Measurements from ENCODE around the gene RPL32. TPM values are rescaled to one million over a fixed set of nuclear protein-coding genes. Genes with fewer than 3 reads are reported as not detected.

RPL32 gene
- total RNA-seq, 1 experiment from 2014 or later = 400 TPM

DNA sequence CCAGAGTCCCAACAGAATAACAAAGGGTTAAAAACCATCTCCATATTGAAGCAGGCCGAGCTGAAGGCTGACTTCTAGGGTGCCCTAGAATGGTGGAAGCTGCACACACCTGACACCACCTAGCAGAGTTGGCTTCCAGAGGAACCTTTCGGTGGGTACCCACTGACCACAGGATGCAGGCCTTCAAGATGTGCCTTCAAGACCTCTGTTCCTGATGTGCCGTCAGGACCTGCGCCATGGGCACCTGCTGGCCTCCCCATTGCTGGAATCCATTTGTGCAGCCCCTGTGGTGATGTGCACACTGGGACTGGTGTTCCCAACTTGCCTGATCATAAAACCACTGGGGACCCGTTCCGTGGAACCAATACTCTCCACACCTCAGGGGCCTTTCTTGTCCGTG is 35.7 kb upstream of the RPL32 start:
- no peak for DNase-seq (ENCODE audit: low read depth in 1 of 2, low spot score in 2 of 2)
- H3K27me3 ChIP-seq (replicated peaks) = no peaks in the 10 kb centered on the region
- no peak overlapping the region for H3K4me3 ChIP-seq
- no peaks in the 10 kb centered on the region for H3K4me1 ChIP-seq (replicated peaks)
- no peaks in the 10 kb centered on the region for H3K36me3 ChIP-seq
- no peak overlapping the region for H3K27ac ChIP-seq
- no peaks in the 10 kb centered on the region for H3K9me3 ChIP-seq (replicated peaks)

DNA sequence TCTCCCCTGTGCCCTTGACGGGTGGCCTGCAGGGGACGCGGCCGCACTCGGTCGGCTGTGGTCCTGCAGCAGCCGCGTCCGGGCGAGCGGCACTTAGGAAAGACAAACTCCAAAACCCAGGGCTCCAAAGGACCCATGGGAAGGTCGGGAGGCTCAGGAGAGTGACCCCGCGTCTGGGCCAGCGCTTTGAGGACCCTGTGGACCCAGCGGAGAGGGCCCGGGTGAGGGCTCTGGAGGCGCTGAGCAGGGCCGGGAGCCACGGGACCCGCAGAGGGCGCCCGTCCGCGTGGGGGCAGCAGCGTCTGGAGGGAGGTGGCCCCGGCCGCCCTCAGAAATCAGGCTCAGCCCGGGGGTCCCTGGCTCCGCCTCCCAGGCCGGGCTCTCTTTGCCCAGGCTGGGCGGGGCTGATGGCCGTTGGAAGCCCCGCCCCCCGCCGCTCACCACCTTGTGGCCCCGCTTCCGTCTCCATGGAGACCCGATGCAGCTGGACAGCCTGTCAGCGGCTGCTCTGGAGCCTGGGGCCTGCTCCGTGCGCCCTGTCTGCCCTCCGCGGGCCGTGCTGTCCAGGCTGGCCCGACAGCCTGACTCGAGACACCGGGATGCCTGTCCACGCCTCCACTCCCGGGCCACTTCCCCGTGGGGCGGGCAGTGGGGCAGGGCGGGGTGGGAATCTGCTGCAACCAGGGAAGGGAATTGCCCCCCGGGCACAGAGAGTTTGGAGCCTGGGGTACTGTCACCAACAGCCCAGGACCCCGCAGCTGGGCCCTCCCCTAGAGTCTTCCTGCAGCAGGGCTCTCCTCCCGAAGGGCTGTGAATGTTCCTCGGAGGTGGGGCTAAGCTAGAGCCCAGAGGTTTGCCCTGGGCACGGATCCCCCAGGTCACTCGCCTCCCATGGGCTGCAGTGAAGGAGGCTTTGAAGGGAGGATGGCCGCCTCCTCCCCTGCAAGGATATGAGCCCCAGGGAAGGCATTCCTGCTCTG is 34.8 kb upstream of the RPL32 start:
- DNase-seq (ENCODE audit: low read depth in 1 of 2, low spot score in 2 of 2) = no peak
- Histone ChIP-seq H3K36me3 (no peaks in the 10 kb centered on the region), H3K4me3 (no peak overlapping the region), H3K4me1 (replicated peaks) (no peaks in the 10 kb centered on the region), H3K27ac (no peak overlapping the region), H3K27me3 (replicated peaks) (no peaks in the 10 kb centered on the region), H3K9me3 (replicated peaks) (no peaks in the 10 kb centered on the region)

DNA sequence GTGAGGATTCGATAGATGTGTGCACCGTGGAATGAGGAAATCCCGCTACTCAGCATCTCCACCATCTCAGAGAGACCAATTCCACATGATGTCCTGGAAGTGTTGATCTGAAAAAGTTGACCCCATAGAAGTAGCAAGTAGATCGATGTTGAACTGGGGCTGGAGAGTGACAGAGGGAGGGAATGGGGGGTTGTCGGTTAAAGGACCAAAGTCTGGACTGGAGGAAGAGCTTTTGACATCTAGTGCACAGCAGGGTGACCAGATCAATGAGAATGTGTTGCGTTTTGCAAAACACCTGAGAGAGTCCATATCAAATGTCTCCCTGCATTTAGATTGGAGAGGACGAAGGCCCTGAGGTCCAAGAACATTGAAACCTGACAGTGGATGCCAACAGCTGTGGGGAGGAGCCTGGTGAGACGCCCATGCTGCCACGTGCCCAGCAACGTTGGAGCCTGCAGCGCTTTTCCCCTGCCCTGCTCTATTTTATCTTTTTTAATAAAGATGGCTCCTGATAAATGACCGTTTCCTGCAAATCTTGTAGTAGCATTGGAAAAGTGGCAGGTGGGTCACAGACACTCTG is 30.1 kb upstream of the RPL32 start:
- no peaks in the 10 kb centered on the region for H3K27me3 ChIP-seq (replicated peaks)
- H3K9me3 ChIP-seq (replicated peaks) = no peaks in the 10 kb centered on the region
- H3K4me1 ChIP-seq (replicated peaks) = no peaks in the 10 kb centered on the region
- H3K36me3 ChIP-seq = no peaks in the 10 kb centered on the region
- H3K4me3 ChIP-seq = no peak overlapping the region
- no peak for DNase-seq (ENCODE audit: low read depth in 1 of 2, low spot score in 2 of 2)
- H3K27ac ChIP-seq = no peak overlapping the region

DNA sequence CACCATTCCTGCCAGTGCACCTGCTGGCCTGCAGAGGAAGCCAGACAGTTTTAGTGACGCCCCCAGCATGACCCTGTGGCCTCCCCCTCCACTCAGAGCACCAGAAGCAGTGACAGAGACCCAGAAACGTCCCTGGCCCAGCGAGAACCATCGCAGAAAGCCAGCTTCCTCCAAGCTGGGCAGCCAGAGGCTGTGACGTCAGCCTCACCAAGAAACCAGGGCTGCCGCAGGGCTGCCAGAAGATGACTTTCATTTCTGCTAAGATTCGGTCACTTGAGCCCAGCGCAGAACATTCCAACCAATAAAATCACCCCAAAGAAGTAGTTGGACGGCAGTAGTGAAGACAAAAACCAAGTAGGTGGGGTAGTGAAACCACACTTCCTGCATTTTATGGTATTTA is 29.6 kb upstream of the RPL32 start:
- no peaks in the 10 kb centered on the region for H3K36me3 ChIP-seq
- H3K27ac ChIP-seq = no peak overlapping the region
- no peak for DNase-seq (ENCODE audit: low read depth in 1 of 2, low spot score in 2 of 2)
- no peaks in the 10 kb centered on the region for H3K9me3 ChIP-seq (replicated peaks)
- H3K27me3 ChIP-seq (replicated peaks) = no peaks in the 10 kb centered on the region
- no peaks in the 10 kb centered on the region for H3K4me1 ChIP-seq (replicated peaks)
- H3K4me3 ChIP-seq = no peak overlapping the region

DNA sequence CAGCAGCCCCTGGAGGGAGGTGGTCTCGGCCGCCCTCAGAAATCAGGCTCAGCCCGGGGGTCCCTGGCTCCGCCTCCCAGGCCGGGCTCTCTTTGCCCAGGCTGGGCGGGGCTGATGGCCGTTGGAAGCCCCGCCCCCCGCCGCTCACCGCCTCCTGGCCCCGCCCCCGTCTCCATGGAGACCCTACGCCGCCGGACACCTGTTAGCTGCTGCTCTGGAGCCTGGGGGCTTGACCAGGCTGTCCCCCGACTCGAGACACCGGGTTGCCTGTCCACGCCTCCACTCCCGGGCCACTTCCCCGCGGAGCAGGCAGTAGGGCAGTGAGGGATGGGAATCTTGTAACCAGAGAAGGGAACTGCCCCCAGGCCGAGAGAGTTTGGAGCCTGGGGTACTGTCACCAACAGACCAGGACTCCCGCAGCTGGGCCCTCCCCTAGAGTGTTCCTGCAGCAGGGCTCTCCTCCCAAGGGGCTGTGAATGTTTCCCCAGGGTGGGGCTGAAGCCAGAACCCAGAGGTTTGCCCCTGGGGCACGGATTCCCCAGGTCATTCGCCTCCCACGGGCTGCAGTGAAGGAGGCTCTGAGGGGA is 27.8 kb upstream of the RPL32 start:
- H3K36me3 ChIP-seq = no peaks in the 10 kb centered on the region
- H3K9me3 ChIP-seq (replicated peaks) = no peaks in the 10 kb centered on the region
- no peak overlapping the region for H3K27ac ChIP-seq
- no peak overlapping the region for H3K4me3 ChIP-seq
- no peak for DNase-seq (ENCODE audit: low read depth in 1 of 2, low spot score in 2 of 2)
- no peaks in the 10 kb centered on the region for H3K4me1 ChIP-seq (replicated peaks)
- no peaks in the 10 kb centered on the region for H3K27me3 ChIP-seq (replicated peaks)

DNA sequence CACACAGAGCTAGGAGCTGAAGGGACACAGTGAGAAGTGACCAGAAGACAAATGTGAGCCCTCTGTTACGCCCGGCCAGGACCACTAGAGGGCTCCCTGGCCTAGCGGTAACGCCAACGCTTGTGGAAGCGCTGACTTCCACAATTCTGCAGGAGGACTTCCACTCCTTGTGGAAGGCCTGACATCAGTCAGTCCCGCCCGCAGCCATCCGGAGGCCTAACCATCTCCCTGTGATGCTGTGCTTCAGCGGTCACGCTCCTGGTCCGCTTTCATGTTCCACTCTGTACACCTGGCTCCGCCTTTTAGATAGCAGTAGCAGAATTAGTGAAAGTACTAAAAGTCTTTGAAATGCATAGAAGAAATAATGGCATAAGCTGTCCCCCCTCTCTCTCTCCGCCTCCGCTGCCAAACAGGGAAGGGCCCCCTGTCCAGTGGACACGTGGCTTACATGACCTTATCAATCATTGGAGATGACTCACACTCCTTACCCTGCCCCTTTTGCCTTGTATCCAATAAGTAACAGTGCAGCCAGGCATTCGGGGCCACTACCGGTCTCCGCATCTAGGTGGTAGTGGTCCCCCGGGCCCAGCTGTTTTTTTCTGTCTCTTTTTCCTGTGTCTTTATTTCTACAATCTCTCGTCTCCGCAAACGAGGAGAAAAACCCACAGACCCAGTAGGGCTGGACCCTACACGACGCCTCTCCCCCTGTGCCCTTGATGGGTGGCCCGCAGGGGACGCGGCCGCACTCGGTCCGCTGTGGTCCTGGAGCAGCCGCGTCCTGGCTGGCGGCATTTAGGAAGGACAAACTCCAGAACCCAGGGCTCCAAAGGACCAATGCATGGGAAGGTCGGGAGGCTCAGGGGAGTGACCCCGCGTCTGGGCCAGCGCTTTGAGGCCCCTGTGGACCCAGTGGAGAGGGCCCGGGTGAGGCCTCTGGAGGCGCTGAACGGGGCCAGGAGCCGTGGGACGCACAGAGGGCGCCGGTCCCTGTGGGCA is 27.0 kb upstream of the RPL32 start:
- Histone ChIP-seq H3K4me1 (replicated peaks) (no peaks in the 10 kb centered on the region), H3K36me3 (no peaks in the 10 kb centered on the region), H3K27me3 (replicated peaks) (no peaks in the 10 kb centered on the region), H3K9me3 (replicated peaks) (no peaks in the 10 kb centered on the region), H3K4me3 (no peak overlapping the region), H3K27ac (no peak overlapping the region)
- peak; percentile 51 to 67 for DNase-seq (ENCODE audit: low read depth in 1 of 2, low spot score in 2 of 2)

DNA sequence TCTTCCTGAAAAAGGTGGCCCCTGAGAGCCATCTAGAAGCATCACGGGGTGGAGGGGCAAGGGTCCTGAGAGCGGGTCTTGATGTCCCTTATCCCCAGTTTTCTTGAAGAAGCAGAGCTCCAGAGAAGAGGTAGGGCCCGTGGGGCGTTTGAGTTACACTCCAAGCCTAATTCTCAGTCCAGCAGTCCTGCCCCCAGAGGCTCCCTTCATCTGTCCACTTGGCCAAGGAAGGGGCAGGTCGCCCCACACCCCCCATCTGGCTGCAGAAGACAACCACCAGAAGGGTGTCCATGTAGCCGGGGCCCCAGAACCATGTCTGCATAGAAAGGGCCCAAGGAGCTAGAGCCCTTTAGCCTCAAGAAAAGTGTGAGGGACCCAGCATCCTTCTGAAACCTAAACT is 25.5 kb upstream of the RPL32 start:
- no peaks in the 10 kb centered on the region for H3K36me3 ChIP-seq
- no peak overlapping the region for H3K4me3 ChIP-seq
- no peak for DNase-seq (ENCODE audit: low read depth in 1 of 2, low spot score in 2 of 2)
- H3K4me1 ChIP-seq (replicated peaks) = no peaks in the 10 kb centered on the region
- H3K27ac ChIP-seq = no peak overlapping the region
- H3K9me3 ChIP-seq (replicated peaks) = no peaks in the 10 kb centered on the region
- no peaks in the 10 kb centered on the region for H3K27me3 ChIP-seq (replicated peaks)

DNA sequence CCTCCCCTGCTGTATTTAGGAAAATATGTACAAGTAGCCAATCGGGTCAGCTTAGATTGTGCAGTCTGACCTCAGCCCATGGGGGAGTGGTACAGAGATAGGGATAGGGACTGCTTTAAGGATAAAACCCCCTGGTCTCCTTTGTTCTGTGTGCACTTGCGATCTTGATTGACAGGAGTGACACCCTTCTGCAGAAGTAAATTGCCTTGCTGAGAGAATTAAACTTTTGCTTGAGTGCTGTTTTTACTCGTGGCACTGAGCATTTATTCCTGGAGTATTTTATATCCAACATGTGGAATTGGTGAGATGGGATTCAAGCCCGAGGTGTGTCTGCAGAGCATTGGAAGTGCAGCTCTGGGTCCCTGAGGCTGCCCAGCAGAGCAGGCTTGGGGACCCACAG is 23.9 kb upstream of the RPL32 start:
- H3K27me3 ChIP-seq (replicated peaks) = no peaks in the 10 kb centered on the region
- H3K4me3 ChIP-seq = no peak overlapping the region
- DNase-seq (ENCODE audit: low read depth in 1 of 2, low spot score in 2 of 2) = no peak
- no peaks in the 10 kb centered on the region for H3K36me3 ChIP-seq
- no peaks in the 10 kb centered on the region for H3K4me1 ChIP-seq (replicated peaks)
- no peaks in the 10 kb centered on the region for H3K9me3 ChIP-seq (replicated peaks)
- no peak overlapping the region for H3K27ac ChIP-seq

DNA sequence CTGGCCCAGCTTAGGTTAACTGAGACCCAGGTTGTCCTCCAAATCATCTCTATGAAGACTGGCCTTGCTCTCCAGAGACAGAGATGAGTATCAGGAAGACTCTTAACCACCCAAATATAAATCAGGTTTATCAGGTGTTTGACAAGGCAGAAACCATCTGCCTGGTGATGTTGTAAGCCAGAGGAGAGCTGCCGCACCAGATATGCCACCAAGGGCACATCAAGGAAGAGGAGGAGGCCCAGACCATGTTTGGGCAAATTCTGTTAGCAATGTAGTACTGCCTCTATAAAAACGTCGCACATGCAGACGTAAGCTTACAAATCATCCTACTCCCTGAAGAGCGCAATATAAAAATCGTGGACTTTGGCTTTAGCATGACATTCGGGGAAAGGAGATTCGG is 21.0 kb upstream of the RPL32 start:
- Histone ChIP-seq H3K27ac (no peak overlapping the region), H3K36me3 (no peaks in the 10 kb centered on the region), H3K4me1 (replicated peaks) (no peaks in the 10 kb centered on the region), H3K4me3 (no peak overlapping the region), H3K27me3 (replicated peaks) (no peaks in the 10 kb centered on the region), H3K9me3 (replicated peaks) (no peaks in the 10 kb centered on the region)
- DNase-seq (ENCODE audit: low read depth in 1 of 2, low spot score in 2 of 2) = no peak

DNA sequence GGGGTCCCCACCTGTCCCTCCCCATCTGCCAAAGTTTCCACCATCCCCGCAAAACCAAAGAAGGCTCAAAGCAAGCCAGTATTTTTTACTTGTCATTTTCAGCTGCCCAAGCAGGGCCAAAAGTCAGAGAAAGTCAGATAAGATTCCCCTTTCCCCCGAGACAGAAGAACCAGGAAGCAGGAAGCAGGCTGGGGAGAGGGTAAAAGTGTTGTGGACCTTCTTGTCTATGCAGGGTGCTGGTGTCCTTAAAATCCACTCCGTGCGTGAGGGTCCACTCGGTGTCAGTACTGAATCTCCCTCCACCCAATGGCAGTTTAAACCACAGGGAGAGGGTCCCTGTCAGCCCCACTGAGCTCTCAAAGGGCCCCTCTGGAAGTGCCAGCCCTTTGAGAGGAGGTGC is 20.2 kb upstream of the RPL32 start:
- Histone ChIP-seq H3K9me3 (replicated peaks) (no peaks in the 10 kb centered on the region), H3K4me1 (replicated peaks) (no peaks in the 10 kb centered on the region), H3K27me3 (replicated peaks) (no peaks in the 10 kb centered on the region), H3K4me3 (no peak overlapping the region), H3K36me3 (no peaks in the 10 kb centered on the region), H3K27ac (no peak overlapping the region)
- no peak for DNase-seq (ENCODE audit: low read depth in 1 of 2, low spot score in 2 of 2)

DNA sequence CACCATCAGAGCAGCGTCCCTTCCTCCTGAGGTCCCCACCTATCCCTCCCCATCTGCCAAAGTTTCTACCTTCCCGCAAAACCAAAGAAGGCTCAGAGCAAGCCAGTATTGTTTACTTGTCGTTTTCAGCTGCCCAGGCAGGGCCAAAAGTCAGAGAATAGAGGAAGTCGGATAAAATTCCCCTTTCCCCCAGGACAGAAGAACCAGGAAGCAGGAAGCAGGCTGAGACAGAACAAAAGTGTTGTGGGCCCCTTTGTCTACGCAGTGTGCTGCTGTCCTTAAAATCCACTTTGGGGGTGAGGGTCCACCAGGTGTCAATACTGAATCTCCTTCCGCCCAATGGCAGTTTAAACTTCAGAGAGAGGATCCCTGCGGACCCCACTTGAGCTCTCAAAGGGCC is 18.5 kb upstream of the RPL32 start:
- H3K36me3 ChIP-seq = no peaks in the 10 kb centered on the region
- no peak for DNase-seq (ENCODE audit: low read depth in 1 of 2, low spot score in 2 of 2)
- no peaks in the 10 kb centered on the region for H3K9me3 ChIP-seq (replicated peaks)
- H3K27me3 ChIP-seq (replicated peaks) = no peaks in the 10 kb centered on the region
- no peak overlapping the region for H3K4me3 ChIP-seq
- no peaks in the 10 kb centered on the region for H3K4me1 ChIP-seq (replicated peaks)
- no peak overlapping the region for H3K27ac ChIP-seq

DNA sequence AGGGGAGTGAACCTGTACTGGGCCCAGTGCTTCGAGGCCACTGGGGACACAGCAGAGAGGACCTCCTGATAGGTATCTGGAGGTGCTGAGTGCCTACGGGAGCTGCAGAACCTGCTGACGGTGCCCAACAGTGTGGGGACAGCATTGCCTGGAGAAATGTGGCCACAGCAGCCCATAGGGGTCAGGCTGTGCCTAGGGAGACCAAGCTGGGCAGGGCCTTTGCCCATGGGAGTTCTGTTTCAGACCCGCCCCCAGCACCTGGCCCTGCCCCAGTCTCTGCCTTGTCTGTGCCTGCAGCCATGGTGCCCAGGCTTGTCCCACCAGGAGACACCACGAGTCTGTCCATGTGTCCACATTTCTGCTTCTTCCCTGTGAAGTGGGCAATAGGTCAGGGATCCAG is 15.3 kb upstream of the RPL32 start:
- Histone ChIP-seq H3K36me3 (no peaks in the 10 kb centered on the region), H3K27ac (no peak overlapping the region), H3K27me3 (replicated peaks) (no peaks in the 10 kb centered on the region), H3K9me3 (replicated peaks) (no peaks in the 10 kb centered on the region), H3K4me3 (no peak overlapping the region), H3K4me1 (replicated peaks) (no peaks in the 10 kb centered on the region)
- DNase-seq (ENCODE audit: low read depth in 1 of 2, low spot score in 2 of 2) = no peak

DNA sequence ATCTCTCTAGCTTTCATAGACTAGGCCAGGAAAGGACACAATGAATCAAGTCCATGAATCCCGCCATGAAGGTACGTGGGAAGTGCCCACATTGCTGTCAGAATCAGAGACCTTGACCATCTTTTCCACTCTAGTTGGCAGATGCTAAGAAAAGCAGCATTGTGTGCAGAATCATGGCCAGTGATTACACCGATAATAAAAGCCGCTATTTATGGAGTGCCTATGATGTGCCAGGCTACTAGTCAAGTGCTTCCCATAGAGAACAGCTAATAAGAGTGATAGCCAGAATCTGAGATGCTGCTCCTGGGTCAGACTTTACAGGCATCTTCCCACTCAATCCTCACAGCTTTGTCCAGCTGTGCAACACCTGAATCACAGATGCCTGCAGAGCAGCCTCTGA is 13.2 kb upstream of the RPL32 start:
- Histone ChIP-seq H3K4me1 (replicated peaks) (no peaks in the 10 kb centered on the region), H3K27ac (no peak overlapping the region), H3K4me3 (no peak overlapping the region), H3K27me3 (replicated peaks) (no peaks in the 10 kb centered on the region), H3K36me3 (no peaks in the 10 kb centered on the region), H3K9me3 (replicated peaks) (no peaks in the 10 kb centered on the region)
- no peak for DNase-seq (ENCODE audit: low read depth in 1 of 2, low spot score in 2 of 2)

Data from SJSA1 (cell line).